Superior temporal gyrus (tissue), 1 donor: Measurements from ENCODE around the gene SCUBE1.
A peak's percentile ranks its signal among the peaks of the same experiment; 100 is the strongest.

Experiments used
- DNase-seq: peaks from one replicate; pipeline ENCODE4 v3.0.0-alpha.2; 2016; ENCODE audit errors: extremely low spot score

The SCUBE1 gene

DNA sequence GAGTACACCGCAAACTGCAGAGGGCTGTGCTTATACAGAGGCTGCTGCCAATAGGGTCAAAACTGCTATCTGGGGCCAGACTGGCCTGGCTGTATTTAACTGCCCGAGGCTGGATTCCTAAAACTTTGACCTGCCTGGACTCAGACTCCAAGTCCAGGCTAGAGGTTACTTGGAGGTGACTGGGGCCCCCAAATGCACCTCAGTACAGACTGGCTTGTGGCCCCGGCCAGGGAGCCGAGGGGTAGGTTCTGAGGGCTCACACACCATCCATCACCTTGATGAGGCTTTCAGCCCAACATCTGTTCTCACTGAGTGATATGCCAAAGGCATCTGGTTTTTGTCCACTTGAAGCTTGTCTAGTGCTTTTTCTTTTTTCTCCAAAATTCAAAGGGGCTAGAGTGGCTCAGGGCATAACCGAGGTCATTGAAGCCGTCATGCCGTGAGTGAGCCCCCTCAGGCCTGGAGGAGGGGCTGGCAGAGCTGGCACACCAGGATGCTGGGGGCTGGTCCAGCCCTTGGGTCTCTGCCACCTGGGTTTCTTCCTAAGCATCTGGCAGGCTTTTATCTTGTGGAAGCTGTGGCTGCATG is 103.9 kb downstream of the SCUBE1 start:
- DNase-seq, result no peak

DNA sequence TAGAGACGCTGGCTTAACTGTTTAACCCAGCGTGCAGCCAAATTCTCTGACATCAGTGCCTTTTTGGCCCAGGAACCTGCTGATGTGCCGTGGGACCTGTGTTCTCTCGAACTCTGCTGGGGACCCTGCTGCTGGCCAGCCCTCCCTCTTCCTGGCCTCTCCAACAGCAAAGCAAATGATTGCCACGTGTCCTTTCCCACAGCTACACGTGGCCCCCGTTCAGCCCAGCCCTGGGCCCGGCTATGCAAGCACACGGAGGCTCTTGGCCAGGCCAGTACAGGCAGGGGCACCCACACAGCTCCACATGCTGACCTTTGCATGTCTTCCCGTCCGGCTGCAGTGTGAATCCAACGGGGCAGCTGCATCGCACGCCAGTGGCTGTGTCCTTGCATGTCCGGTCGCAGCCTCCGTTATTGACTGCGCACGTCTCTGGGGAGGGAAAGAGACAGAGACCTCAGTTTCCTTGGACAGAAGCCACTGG is 104.6 kb downstream of the SCUBE1 start:
- no peak for DNase-seq

DNA sequence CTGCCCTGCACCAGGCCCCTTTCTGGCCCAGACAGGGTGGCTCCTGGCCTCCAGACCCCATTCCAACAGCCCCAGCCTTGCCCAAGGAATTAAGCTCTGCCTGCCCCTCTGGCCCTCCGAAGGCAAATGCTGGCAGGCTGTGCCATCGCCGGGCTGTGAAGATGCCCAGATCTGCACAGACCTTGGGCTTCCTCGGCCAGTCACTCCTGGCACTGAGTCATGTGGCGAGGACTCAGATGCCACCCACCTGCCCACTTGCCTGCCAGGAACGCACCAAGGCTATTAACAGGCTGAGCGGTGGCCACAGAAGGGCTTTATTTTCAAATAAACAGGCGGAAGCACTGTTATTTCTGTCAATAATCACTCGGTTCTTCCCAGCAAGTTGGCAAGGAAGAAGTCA is 105.9 kb downstream of the SCUBE1 start:
- peak; percentile 8 for DNase-seq

GRCh38 chr22:43236411-43237166 is 106.6 kb downstream of the SCUBE1 start:
- no peak for DNase-seq

DNA sequence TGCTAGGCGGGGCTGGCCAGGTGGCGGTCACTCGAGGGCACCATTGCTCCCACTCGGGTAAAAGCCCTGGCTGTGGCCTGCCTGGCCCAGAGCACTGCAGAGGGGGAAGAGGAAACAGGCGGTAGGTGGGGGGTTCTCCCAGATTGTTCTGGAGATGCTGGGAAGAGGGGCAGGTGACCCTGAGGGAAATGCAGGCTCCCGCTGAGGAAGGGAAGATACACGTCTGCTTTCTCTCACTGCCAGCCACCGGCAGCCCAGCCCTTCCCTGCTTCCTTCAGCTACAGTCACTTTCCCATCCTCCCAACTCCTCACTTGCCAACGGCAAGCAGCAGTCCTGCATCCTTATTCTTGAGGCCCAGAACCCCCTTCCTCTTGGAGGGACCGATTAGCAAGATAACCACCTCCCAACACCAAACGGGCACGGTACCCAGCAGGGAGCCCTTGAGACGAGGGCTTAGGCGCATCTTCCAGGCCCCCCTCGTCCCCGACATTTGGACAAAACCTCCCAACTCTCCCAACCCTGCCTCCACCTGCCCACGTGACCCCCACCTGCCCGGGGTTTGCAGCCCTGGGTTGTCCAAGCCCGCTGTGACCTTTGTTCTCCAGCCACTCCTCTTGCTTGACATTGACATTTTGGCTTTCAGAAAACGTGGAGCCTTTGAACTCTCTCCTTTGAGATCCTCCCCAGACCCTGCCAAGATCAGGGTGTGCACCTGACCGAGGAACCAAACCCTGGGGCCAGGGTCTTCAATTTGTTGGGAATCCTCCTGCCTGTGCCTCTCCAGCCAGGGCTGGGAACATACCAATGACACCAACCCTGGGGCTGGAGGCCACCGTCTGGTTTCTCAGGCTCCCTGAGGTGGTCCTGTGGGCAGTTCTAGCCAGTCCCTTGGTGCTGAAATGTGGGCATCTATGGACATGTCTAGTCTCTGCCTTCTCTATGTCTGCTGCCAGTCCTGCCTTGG is 107.4 kb downstream of the SCUBE1 start:
- no peak for DNase-seq

GRCh38 chr22:43234264-43234988 is 108.7 kb downstream of the SCUBE1 start:
- DNase-seq, result no peak

DNA sequence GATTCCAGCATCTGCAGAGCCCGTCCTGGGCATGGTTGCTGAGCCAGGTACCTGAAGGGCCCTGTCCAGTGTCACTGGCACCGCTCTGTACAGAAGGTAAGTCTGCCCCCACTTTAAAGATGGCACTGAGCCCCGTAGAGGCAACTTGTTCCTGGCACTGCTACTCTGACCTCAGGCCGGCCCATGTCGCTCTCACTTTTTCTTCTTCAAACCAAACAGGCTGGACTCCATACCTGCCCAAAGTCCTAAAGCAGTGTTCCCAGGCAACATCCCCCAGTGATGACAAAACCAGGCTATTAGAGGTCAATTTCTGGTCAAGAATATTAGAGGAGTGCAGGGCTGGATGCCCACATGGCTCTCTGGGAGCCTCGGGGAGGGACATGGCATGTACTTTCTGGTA is 109.6 kb downstream of the SCUBE1 start:
- no peak for DNase-seq

DNA sequence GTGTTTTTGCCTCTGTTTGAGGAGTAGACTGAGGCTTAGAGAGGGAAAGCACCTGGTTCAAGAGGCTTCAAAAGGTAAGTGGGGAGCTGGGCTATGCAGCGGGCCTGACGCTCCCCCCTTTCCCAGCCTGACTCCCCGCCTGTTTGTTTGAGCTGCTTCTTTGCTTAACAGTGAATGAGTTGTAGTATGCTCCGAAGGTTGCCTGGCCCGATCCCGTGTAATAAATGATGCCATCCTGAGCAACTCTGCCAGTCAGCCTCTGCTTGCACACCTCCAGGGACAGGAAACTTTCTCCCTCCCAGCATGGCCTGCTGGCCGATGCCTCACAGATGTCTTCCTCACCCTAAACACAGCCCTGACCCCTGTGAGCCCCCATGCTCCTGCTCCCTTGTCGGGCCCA is 110.7 kb downstream of the SCUBE1 start:
- DNase-seq, result no peak

- DNase-seq, result no peak
These were observed 111.5 kb downstream of the SCUBE1 start for GRCh38 chr22:43231724-43232034.

- peak; percentile 43 for DNase-seq
These were observed 112.0 kb downstream of the SCUBE1 start for GRCh38 chr22:43230971-43231723.

DNA sequence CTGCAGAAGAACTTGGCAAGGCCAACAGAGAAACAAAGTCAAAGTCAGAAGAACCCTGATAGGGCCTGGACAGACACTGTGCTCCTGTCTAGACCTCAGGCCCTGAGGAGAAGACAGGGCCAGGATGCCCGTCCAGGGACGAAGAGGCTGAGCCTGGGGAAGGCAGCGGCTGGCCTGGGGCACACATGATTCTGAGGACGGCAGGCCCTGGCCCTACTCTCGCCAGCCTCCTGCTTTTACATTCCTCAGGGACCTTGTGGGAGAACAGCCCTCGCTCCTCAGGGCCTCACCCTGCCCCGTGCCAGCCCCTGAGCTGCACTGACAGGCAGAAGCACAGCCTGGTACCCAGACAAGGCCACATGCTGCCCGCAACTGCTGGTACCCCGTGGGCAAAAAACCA is 112.6 kb downstream of the SCUBE1 start:
- no peak for DNase-seq

DNA sequence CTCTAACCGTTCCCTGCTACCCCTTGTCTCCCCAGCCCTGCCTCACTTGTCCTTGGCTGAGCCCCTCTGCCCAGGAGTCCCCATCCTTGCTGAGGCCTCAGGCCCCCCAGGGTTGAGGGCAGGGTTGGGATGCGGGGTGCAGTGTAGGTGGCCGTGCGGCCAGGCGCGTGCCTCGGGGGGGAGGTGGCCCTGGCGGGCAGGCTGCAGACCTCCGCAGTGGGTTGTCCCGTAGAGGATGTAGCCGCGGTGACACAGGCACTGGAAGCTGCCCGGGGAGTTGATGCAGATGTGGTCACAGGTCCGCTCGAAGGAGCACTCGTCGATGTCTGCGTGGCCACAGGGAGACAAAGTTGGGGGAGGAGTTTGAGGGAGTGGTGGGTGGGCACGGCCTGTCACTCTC is 114.3 kb downstream of the SCUBE1 start:
- DNase-seq, result no peak

- no peak for DNase-seq
These were observed 114.8 kb downstream of the SCUBE1 start for GRCh38 chr22:43228330-43228729.

DNA sequence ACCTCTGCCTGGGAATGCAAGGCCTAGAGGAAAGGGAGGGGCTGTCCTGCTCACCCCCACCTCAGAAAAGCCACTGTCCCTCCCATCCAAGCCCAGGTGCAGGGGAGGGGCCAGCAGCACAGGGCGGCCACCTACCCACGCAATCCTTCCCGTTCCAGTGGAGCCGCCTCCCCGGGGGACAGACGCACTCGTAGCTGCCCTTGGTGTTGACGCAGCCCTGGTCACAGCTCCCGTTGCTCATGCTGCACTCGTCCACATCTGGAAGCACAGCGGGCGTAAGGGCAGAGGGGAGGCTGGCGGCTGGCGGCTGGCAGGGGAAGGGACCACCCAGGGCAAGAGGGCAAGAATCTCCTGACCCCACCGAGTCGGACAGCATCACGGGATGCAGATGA is 115.9 kb downstream of the SCUBE1 start:
- no peak for DNase-seq

GRCh38 chr22:43226377-43227238 is 116.6 kb downstream of the SCUBE1 start:
- no peak for DNase-seq

- no peak for DNase-seq
These were observed 117.6 kb downstream of the SCUBE1 start for GRCh38 chr22:43225609-43226008.

DNA sequence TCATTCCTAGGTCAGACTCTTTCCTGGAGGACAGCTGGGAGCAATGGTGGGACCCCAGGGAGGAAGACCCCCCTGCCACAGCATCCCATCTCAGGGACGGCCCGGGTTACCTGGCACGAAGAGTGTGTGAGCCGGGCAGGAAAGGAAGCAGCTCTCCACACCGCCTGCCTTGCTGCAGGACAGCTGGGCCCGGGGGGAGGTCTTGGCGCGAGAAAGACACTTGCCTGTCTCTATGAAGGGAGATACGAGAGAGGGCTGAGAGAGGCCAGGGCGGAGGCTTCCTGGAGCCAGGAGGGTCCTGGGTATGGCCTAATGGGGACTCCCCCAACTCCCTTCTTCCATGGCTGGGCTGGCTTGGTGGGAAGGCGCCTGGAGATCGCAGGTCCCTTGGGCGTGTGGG is 120.2 kb downstream of the SCUBE1 start:
- DNase-seq, result no peak

- DNase-seq, result no peak
These were observed 120.9 kb downstream of the SCUBE1 start for GRCh38 chr22:43222262-43222661.

GRCh38 chr22:43220625-43221380 is 122.4 kb downstream of the SCUBE1 start:
- DNase-seq, result no peak
